ENCODE results near the gene IL24.
A peak's percentile ranks its signal among the peaks of the same experiment; 100 is the strongest.
"Not testable (repeated sequence)": the region's sequence is repeated elsewhere in the genome, so short reads cannot be mapped to it uniquely, and the experiment has no call there.

IL24 gene

DNA sequence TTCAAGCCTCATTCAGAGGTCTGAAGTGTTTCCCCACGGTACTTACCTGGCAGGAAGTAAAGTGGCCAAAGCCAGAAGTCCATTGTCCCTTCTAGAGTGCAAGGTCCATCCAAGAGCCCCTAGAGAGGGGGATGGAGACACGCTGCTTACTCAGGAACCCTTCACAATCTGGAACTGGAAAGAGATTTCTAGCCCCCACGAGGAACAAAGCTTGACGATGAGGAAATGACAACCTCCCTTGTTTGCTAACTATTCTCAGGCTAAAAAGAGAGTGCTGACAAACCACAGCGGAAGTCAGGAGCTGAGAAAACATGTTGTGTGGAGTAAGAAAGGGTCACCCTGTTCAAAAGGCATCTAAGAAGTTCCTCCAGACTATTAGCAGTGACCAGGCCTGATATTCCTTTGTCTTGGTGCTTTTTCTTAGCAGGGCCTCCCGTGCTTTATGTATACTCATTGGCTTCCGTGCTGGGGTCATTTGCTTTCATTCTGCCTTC, 24.6 kb downstream of the IL24 start, which contains the start of gene FCMR:
TSS of gene FCMR (minus strand) at position 170 of the 494 bp plus-strand sequence. CDS start at position 83, 87 bp downstream.
- Histone ChIP-seq H3K36me3 (ENCODE audit: control insufficient read depth in 5 of 5, insufficient read depth in 5 of 5, low read length in 5 of 5) (no peaks in the 10 kb centered on the region), H3K4me1 (ENCODE audit: control insufficient read depth in 5 of 5, insufficient read depth in 5 of 5, low read length in 5 of 5) (peaks cover 0 to 44% (median 19%) of the 10 kb centered on the region in 5 donors), H3K27ac (ENCODE audit: low read depth, low read length) (no peak within 1 kb of the TSS), H3K9ac (ENCODE audit: low read length in 5 of 5) (no peak within 1 kb of the TSS), H3K9me3 (ENCODE audit: control insufficient read depth in 5 of 5, low read length in 5 of 5) (no peaks in the 10 kb centered on the region), H3K27me3 (ENCODE audit: control insufficient read depth in 5 of 5, insufficient read depth in 4 of 5, low read length in 5 of 5) (peaks cover 0 to 2% (median 0%) of the 10 kb centered on the region in 5 donors), H3K4me3 (ENCODE audit: low read depth in 1 of 5, low read length in 5 of 5) (peak within 1 kb of the TSS in 2 of 5 donors; percentile 4 to 8)

DNA sequence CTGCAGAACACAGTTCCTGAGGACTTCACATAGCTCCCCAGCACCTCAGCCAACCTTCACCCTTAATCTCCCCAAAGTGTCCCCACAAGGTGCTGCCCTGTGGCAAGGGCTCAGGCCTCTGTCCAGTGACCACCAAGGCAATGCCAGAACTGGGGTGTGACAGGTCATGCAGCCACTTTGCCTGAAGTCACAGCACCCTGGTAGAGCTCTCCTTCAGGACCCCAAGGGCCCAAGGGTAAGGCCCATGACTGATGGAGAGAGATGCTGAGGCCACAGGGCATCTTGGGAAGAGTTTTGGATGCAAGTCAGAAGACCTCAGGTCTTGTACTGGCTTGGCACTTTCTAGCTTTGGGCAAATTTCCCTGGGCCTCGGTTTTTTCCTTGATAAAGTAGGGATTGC, 25.3 kb downstream of the IL24 start:
- Histone ChIP-seq H3K9ac (ENCODE audit: low read length in 5 of 5) (no peak overlapping the region), H3K27ac (ENCODE audit: low read depth, low read length) (no peak overlapping the region), H3K4me3 (ENCODE audit: low read depth in 1 of 5, low read length in 5 of 5) (no peak overlapping the region)

DNA sequence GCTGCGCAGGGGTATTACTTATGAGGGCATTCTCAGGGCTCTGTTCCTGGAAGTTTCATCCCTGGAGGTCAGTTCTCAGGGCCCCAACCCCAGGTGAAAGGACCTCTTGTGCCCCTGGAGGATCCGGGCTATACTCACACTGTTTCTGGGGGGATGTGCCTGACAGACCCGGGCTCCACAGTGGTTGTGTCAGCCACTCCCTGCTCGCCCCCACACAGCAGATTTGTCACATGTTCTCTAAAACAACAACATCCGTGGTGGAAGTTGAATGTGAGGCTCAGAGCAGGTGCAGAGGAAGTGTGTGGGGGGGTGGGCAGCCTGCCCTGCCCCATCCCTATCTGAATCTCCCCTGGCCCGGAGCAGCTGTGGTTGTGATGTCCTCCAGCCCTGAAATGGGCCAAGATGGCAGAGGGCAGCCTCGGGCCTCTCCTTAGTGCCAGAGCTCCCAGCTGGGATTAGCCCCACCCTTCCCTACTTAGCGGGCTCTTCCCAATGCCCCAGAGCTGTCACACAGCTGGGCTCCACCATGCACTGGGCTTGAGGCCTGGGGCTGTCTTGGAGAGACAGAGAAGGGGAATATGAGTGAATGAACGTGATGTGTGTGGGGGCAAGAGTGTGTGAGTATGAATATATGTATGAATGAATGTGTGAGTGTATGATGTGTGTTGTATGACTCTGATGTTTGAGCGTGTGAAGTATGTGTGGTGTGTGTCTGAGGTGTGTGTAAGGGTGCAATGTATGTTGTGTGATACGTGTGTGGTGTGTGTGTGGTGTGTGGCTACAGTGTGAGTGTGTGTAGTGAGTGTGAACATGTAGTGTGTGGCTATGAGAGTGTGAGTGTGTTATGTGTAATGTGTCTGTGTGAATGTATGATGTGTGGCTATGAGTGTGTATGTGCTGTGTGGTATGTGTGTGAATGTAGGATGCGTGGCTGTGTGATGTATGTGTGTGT, 26.0 kb downstream of the IL24 start:
- H3K27me3 ChIP-seq (ENCODE audit: control insufficient read depth in 5 of 5, insufficient read depth in 4 of 5, low read length in 5 of 5), result no peaks in the 10 kb centered on the region
- no peak overlapping the region for H3K4me3 ChIP-seq (ENCODE audit: low read depth in 1 of 5, low read length in 5 of 5)
- no peak overlapping the region for H3K27ac ChIP-seq (ENCODE audit: low read depth, low read length)
- H3K9ac ChIP-seq (ENCODE audit: low read length in 5 of 5), result no peak overlapping the region
- H3K36me3 ChIP-seq (ENCODE audit: control insufficient read depth in 5 of 5, insufficient read depth in 5 of 5, low read length in 5 of 5), result no peaks in the 10 kb centered on the region
- H3K9me3 ChIP-seq (ENCODE audit: control insufficient read depth in 5 of 5, low read length in 5 of 5), result no peaks in the 10 kb centered on the region
- H3K4me1 ChIP-seq (ENCODE audit: control insufficient read depth in 5 of 5, insufficient read depth in 5 of 5, low read length in 5 of 5), result peaks cover 0 to 44% (median 19%) of the 10 kb centered on the region in 5 donors

More for the DNA sequence above, 25.3 kb downstream of the IL24 start:
- H3K27me3 ChIP-seq (ENCODE audit: control insufficient read depth in 5 of 5, insufficient read depth in 4 of 5, low read length in 5 of 5), result peaks cover 0 to 2% (median 0%) of the 10 kb centered on the region in 5 donors
- no peaks in the 10 kb centered on the region for H3K9me3 ChIP-seq (ENCODE audit: control insufficient read depth in 5 of 5, low read length in 5 of 5)
- peaks cover 0 to 44% (median 19%) of the 10 kb centered on the region in 5 donors for H3K4me1 ChIP-seq (ENCODE audit: control insufficient read depth in 5 of 5, insufficient read depth in 5 of 5, low read length in 5 of 5)
- no peaks in the 10 kb centered on the region for H3K36me3 ChIP-seq (ENCODE audit: control insufficient read depth in 5 of 5, insufficient read depth in 5 of 5, low read length in 5 of 5)

DNA sequence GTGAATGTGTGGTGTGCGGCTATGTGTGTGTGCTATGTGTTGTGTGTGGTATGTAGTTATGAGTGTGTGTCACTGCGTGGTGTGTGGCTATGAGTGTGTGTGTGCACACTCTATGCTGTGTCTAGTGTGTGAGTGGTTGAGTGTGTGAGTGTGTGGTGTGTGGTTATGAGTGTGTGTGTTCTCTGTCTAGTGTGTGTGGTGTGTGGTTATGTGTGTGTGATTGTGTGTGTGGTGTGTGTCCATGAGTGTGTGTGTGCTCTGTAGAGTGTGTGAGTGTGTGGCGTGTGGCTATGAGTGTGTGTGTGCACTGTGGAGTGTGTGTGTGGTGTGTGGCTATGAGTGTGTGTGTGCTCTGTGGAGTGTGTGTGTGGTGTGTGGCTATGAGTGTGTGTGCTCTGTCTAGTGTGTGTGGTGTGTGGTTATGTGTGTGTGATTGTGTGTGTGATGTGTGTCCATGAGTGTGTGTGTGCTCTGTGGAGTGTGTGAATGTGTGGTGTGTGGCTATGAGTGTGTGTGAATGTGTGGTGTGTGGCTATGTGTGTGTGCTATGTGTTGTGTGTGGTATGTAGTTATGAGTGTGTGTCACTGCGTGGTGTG, 26.8 kb downstream of the IL24 start:
- not testable (repeated sequence) for H3K27me3 ChIP-seq (ENCODE audit: control insufficient read depth in 5 of 5, insufficient read depth in 4 of 5, low read length in 5 of 5); H3K9ac ChIP-seq (ENCODE audit: low read length in 5 of 5); H3K27ac ChIP-seq (ENCODE audit: low read depth, low read length); H3K4me3 ChIP-seq (ENCODE audit: low read depth in 1 of 5, low read length in 5 of 5); H3K9me3 ChIP-seq (ENCODE audit: control insufficient read depth in 5 of 5, low read length in 5 of 5); H3K36me3 ChIP-seq (ENCODE audit: control insufficient read depth in 5 of 5, insufficient read depth in 5 of 5, low read length in 5 of 5)
- H3K4me1 ChIP-seq (ENCODE audit: control insufficient read depth in 5 of 5, insufficient read depth in 5 of 5, low read length in 5 of 5), result peaks cover 0 to 44% (median 19%) of the 10 kb centered on the region in 5 donors

DNA sequence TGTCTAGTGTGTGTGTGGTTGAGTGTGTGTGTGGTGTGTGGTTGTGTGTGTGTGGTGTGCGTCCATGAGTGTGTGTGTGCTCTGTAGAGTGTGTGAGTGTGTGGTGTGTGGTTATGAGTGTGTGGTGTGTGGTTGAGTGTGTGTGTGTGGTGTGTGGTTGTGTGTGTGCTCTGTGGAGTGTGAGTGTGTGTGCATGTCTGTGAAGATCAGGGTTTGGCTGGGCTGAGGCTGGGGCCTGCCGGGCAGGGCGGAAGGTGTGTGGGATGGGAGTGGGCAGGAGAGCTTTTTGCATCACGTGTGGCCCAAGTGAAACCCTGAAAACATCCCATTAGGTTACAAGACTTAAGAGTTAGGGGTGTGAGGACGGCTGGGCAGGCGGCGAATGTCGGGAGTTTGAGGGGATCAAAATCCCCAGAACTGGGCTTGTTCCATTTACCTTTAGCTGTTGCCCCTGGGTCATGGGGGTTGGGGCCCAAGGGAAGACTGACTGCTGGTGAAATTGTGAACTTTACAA, 27.4 kb downstream of the IL24 start:
- Histone ChIP-seq H3K9me3 (ENCODE audit: control insufficient read depth in 5 of 5, low read length in 5 of 5) (no peaks in the 10 kb centered on the region), H3K27ac (ENCODE audit: low read depth, low read length) (no peak overlapping the region), H3K4me1 (ENCODE audit: control insufficient read depth in 5 of 5, insufficient read depth in 5 of 5, low read length in 5 of 5) (peaks cover 0 to 44% (median 19%) of the 10 kb centered on the region in 5 donors), H3K36me3 (ENCODE audit: control insufficient read depth in 5 of 5, insufficient read depth in 5 of 5, low read length in 5 of 5) (no peaks in the 10 kb centered on the region), H3K27me3 (ENCODE audit: control insufficient read depth in 5 of 5, insufficient read depth in 4 of 5, low read length in 5 of 5) (no peaks in the 10 kb centered on the region), H3K9ac (ENCODE audit: low read length in 5 of 5) (no peak overlapping the region), H3K4me3 (ENCODE audit: low read depth in 1 of 5, low read length in 5 of 5) (no peak overlapping the region)

DNA sequence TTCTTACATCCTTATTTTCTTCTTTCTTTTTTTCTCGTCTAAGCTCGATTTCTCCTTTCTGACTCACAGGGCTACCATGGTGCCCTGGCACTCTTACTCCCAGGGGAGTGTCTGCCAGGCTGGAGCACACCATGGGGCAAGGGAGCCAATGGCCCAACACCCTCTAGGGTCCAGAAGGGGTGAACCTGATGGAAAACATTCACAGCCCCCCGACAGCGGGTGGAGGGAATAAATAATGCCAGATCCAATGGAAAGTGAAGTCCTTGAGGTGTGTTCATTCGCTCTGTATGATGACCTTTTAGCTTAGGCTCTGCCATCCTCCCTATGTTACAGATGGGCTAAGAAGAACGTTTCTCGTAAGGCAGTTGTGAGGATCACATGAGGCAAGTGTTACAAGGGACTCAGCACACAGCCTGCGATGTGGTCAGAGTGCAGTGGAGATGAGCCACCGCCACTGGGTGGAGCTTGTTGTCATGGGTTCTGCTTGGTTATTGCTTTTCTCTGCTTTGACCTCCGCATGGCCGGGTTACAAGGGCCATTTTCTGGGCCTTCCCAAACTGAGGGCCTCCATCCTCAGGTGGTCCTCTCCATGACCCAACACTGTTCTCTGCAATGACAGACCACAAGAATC, 28.0 kb downstream of the IL24 start:
- Histone ChIP-seq H3K9me3 (ENCODE audit: control insufficient read depth in 5 of 5, low read length in 5 of 5) (no peaks in the 10 kb centered on the region), H3K27ac (ENCODE audit: low read depth, low read length) (no peak overlapping the region), H3K4me1 (ENCODE audit: control insufficient read depth in 5 of 5, insufficient read depth in 5 of 5, low read length in 5 of 5) (peaks cover 0 to 50% (median 19%) of the 10 kb centered on the region in 5 donors), H3K36me3 (ENCODE audit: control insufficient read depth in 5 of 5, insufficient read depth in 5 of 5, low read length in 5 of 5) (no peaks in the 10 kb centered on the region), H3K4me3 (ENCODE audit: low read depth in 1 of 5, low read length in 5 of 5) (no peak overlapping the region), H3K9ac (ENCODE audit: low read length in 5 of 5) (no peak overlapping the region), H3K27me3 (ENCODE audit: control insufficient read depth in 5 of 5, insufficient read depth in 4 of 5, low read length in 5 of 5) (no peaks in the 10 kb centered on the region)

DNA sequence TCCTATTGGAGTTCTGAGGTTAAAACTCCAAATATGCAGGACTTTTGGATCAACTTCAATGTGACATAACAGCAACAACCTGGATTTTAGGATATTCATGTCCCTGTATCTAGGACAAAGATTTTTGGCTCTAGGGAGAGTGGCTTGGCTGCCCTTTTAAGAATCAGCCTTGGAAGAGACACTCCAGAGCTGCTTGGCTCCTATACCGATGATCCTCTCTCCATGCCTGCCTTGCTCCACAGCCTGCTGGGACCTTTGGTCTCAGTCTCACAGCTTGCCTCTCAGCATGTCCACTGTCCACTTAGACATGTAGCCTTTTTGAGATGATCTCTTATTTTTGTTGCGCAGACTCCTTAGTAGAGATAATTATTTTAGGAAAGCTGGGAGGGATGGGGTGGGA, 29.0 kb downstream of the IL24 start:
- Histone ChIP-seq H3K9me3 (ENCODE audit: control insufficient read depth in 5 of 5, low read length in 5 of 5) (no peaks in the 10 kb centered on the region), H3K4me1 (ENCODE audit: control insufficient read depth in 5 of 5, insufficient read depth in 5 of 5, low read length in 5 of 5) (peaks cover 0 to 50% (median 19%) of the 10 kb centered on the region in 5 donors), H3K27ac (ENCODE audit: low read depth, low read length) (no peak overlapping the region), H3K27me3 (ENCODE audit: control insufficient read depth in 5 of 5, insufficient read depth in 4 of 5, low read length in 5 of 5) (no peaks in the 10 kb centered on the region), H3K4me3 (ENCODE audit: low read depth in 1 of 5, low read length in 5 of 5) (no peak overlapping the region), H3K9ac (ENCODE audit: low read length in 5 of 5) (no peak overlapping the region), H3K36me3 (ENCODE audit: control insufficient read depth in 5 of 5, insufficient read depth in 5 of 5, low read length in 5 of 5) (no peaks in the 10 kb centered on the region)

DNA sequence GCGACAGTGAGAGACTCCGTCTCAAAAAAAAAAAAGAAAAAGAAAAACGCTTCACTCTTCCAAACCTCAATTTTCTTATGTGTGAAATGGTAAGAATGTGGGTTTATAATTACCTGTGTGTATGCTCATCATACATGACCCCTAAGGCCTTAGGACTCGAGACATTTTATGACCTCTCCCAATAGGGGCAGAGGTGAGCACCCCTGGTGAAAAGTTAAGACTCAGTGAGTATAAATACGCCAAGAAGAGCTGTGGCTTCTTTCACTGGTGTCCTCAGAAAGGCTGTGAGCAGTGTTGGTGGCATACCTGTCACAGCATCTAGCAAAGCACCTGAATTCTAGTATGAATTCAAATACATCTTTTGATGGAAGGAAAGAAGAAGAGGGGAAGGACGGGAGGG, 32.3 kb downstream of the IL24 start:
- peaks cover 0 to 2% (median 0%) of the 10 kb centered on the region in 5 donors for H3K27me3 ChIP-seq (ENCODE audit: control insufficient read depth in 5 of 5, insufficient read depth in 4 of 5, low read length in 5 of 5)
- H3K9ac ChIP-seq (ENCODE audit: low read length in 5 of 5), result no peak overlapping the region
- no peak overlapping the region for H3K27ac ChIP-seq (ENCODE audit: low read depth, low read length)
- no peaks in the 10 kb centered on the region for H3K36me3 ChIP-seq (ENCODE audit: control insufficient read depth in 5 of 5, insufficient read depth in 5 of 5, low read length in 5 of 5)
- H3K4me1 ChIP-seq (ENCODE audit: control insufficient read depth in 5 of 5, insufficient read depth in 5 of 5, low read length in 5 of 5), result peaks cover 0 to 19% (median 4%) of the 10 kb centered on the region in 5 donors
- H3K9me3 ChIP-seq (ENCODE audit: control insufficient read depth in 5 of 5, low read length in 5 of 5), result no peaks in the 10 kb centered on the region
- no peak overlapping the region for H3K4me3 ChIP-seq (ENCODE audit: low read depth in 1 of 5, low read length in 5 of 5)

DNA sequence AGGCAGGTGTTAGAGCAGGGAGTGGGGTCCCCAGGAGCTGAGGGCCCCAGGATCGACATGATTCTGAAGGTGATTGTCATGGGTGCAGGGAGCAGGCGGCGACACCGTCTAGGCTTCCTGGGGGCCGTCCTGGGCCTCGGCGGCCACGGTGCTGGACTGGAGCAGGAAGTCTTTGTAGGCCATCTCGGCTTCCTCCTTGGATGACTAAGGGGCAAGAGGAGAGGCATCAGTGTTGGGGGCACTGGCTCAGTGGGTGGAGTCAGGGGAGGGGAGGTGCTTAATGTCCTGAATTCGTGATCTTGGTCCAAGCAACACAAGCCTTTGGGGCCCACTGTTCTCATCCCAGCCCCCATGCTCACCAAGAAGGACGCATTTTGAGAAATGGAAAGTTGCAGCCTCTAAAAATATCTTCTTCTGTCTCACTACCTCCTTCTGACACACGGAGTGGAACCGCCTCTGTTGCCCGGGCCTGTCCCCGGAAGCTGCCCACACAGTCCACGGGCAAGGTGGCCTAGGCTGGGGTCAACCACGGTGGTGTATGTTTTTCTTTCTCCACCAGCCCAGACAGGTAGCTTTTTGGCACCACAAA, 33.1 kb downstream of the IL24 start:
- no peak overlapping the region for H3K27ac ChIP-seq (ENCODE audit: low read depth, low read length)

More for the DNA sequence above, 33.1 kb downstream of the IL24 start:
- H3K9ac ChIP-seq (ENCODE audit: low read length in 5 of 5), result no peak overlapping the region
- peaks cover 0 to 2% (median 0%) of the 10 kb centered on the region in 5 donors for H3K27me3 ChIP-seq (ENCODE audit: control insufficient read depth in 5 of 5, insufficient read depth in 4 of 5, low read length in 5 of 5)
- no peaks in the 10 kb centered on the region for H3K36me3 ChIP-seq (ENCODE audit: control insufficient read depth in 5 of 5, insufficient read depth in 5 of 5, low read length in 5 of 5)
- H3K9me3 ChIP-seq (ENCODE audit: control insufficient read depth in 5 of 5, low read length in 5 of 5), result no peaks in the 10 kb centered on the region
- H3K4me3 ChIP-seq (ENCODE audit: low read depth in 1 of 5, low read length in 5 of 5), result no peak overlapping the region
- peaks cover 0 to 15% (median under 1%) of the 10 kb centered on the region in 5 donors for H3K4me1 ChIP-seq (ENCODE audit: control insufficient read depth in 5 of 5, insufficient read depth in 5 of 5, low read length in 5 of 5)

Measured in subcutaneous abdominal adipose tissue (tissue), 5 donors.